Measurements from ENCODE around the gene REEP2. TPM values are rescaled to one million over a fixed set of nuclear protein-coding genes. Genes with fewer than 3 reads are reported as not detected.

The REEP2 gene
- total RNA-seq, 1 donor from 2014 or later: 59.2 TPM

DNA sequence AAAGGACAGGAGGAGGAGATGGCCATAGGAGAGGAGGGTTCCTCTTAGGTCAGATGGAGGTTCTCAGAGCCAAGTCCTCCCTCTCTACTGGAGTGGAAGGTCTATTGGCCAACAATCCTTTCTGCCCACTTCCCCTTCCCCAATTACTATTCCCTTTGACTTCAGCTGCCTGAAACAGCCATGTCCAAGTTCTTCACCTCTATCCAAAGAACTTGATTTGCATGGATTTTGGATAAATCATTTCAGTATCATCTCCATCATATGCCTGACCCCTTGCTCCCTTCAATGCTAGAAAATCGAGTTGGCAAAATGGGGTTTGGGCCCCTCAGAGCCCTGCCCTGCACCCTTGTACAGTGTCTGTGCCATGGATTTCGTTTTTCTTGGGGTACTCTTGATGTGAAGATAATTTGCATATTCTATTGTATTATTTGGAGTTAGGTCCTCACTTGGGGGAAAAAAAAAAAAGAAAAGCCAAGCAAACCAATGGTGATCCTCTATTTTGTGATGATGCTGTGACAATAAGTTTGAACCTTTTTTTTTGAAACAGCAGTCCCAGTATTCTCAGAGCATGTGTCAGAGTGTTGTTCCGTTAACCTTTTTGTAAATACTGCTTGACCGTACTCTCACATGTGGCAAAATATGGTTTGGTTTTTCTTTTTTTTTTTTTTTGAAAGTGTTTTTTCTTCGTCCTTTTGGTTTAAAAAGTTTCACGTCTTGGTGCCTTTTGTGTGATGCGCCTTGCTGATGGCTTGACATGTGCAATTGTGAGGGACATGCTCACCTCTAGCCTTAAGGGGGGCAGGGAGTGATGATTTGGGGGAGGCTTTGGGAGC is 29.5 kb downstream of the REEP2 start:
- TF ChIP-seq, protein P1, sequence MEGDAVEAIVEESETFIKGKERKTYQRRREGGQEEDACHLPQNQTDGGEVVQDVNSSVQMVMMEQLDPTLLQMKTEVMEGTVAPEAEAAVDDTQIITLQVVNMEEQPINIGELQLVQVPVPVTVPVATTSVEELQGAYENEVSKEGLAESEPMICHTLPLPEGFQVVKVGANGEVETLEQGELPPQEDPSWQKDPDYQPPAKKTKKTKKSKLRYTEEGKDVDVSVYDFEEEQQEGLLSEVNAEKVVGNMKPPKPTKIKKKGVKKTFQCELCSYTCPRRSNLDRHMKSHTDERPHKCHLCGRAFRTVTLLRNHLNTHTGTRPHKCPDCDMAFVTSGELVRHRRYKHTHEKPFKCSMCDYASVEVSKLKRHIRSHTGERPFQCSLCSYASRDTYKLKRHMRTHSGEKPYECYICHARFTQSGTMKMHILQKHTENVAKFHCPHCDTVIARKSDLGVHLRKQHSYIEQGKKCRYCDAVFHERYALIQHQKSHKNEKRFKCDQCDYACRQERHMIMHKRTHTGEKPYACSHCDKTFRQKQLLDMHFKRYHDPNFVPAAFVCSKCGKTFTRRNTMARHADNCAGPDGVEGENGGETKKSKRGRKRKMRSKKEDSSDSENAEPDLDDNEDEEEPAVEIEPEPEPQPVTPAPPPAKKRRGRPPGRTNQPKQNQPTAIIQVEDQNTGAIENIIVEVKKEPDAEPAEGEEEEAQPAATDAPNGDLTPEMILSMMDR (conservative IDR thresholded peaks at IDR 0.05): no peak
- Mint-ChIP-seq H3K9me3 (no peaks in the 10 kb centered on the region), H3K27me3 (ENCODE audit: low read depth) (peaks cover 14% of the 10 kb centered on the region), H3K36me3 (ENCODE audit: low read depth) (peaks cover 20% of the 10 kb centered on the region), H3K4me1 (peaks cover 31% of the 10 kb centered on the region), H3K4me3 (peak overlapping the region; percentile 90), H3K27ac (ENCODE audit: unreplicated experiment) (peak overlapping the region; percentile 78)
- DNase-seq (ENCODE audit: low read depth, low spot score): no peak

- Mint-ChIP-seq H3K36me3 (ENCODE audit: low read depth) (peaks cover 20% of the 10 kb centered on the region), H3K27ac (ENCODE audit: unreplicated experiment) (no peak overlapping the region), H3K4me1 (peaks cover 26% of the 10 kb centered on the region), H3K27me3 (ENCODE audit: low read depth) (peaks cover 14% of the 10 kb centered on the region), H3K9me3 (no peaks in the 10 kb centered on the region), H3K4me3 (peak overlapping the region; percentile 90)
- TF ChIP-seq, protein P1 (conservative IDR thresholded peaks at IDR 0.05): no peak
- no peak for DNase-seq (ENCODE audit: low read depth, low spot score)
Measured at GRCh38 chr5:138468966-138469539, 30.2 kb downstream of the REEP2 start.

- TF ChIP-seq, protein P1 (conservative IDR thresholded peaks at IDR 0.05): no peak
- peaks cover 14% of the 10 kb centered on the region for H3K27me3 Mint-ChIP-seq (ENCODE audit: low read depth)
- peaks cover 20% of the 10 kb centered on the region for H3K36me3 Mint-ChIP-seq (ENCODE audit: low read depth)
- no peaks in the 10 kb centered on the region for H3K9me3 Mint-ChIP-seq
- DNase-seq (ENCODE audit: low read depth, low spot score): no peak
- H3K4me1 Mint-ChIP-seq: peaks cover 26% of the 10 kb centered on the region
- H3K27ac Mint-ChIP-seq (ENCODE audit: unreplicated experiment): no peak overlapping the region
- peak overlapping the region; percentile 1 for H3K4me3 Mint-ChIP-seq
Measured at GRCh38 chr5:138469540-138470321, 30.9 kb downstream of the REEP2 start.

DNA sequence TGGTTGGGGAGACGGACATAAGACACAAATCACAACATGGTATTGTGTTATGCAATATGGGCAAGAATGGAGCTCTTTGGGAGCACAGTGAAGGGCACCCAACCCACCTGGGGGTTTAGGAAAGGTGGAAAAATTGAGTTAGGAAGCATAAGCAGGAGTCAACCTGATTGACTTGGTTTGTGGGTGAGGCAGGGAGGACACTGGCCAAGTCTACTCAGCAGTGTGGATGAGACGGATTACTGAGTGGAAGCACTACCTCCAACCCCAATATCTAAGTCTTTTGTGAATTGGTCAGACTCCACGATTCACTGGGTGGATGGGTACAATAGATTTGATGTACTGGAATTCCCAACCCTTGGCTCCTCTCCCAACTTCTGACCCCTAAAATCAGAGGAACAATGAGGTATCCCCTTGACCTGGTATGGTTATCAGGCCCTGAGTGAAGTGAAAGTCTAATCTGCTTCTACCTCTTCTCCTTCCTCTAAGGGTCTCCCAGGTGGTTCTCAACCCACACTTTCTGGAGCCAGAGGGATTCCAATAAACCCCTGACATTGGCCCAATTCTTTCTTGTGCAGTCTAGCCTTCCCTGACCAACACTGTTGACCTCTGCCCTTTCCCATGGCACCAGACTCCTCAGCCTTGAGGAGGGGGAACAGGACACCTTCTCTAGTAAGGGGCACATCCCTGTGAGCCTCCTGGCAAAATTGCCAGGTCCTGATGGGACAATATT is 31.6 kb downstream of the REEP2 start:
- peaks cover 12% of the 10 kb centered on the region for H3K27me3 Mint-ChIP-seq (ENCODE audit: low read depth)
- peaks cover 26% of the 10 kb centered on the region for H3K4me1 Mint-ChIP-seq
- H3K4me3 Mint-ChIP-seq: peak overlapping the region; percentile 32
- peaks cover 20% of the 10 kb centered on the region for H3K36me3 Mint-ChIP-seq (ENCODE audit: low read depth)
- TF ChIP-seq, protein P1 (conservative IDR thresholded peaks at IDR 0.05): no peak
- H3K9me3 Mint-ChIP-seq: no peaks in the 10 kb centered on the region
- H3K27ac Mint-ChIP-seq (ENCODE audit: unreplicated experiment): no peak overlapping the region
- no peak for DNase-seq (ENCODE audit: low read depth, low spot score)

DNA sequence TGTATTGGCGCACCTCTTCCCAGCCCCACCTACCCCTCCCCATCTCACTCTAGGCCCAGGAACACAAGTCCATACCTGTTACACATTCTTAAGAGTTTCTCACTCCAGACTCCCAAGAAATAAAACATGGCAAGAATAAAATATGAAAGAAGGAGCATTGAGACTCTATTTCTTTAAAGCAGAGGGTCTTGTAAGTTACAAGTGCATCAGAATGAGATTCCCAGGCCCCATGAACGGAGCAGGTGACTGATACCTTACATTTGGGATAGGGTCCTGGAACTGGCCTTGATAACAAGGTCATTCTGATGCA is 32.1 kb downstream of the REEP2 start:
- Mint-ChIP-seq H3K9me3 (no peaks in the 10 kb centered on the region), H3K4me1 (peaks cover 26% of the 10 kb centered on the region), H3K27ac (ENCODE audit: unreplicated experiment) (no peak overlapping the region), H3K36me3 (ENCODE audit: low read depth) (peaks cover 20% of the 10 kb centered on the region), H3K27me3 (ENCODE audit: low read depth) (peaks cover 12% of the 10 kb centered on the region), H3K4me3 (peak overlapping the region; percentile 32)
- no peak for DNase-seq (ENCODE audit: low read depth, low spot score)
- TF ChIP-seq, protein P1 (conservative IDR thresholded peaks at IDR 0.05): no peak
